PFSK-1 (cell line): ENCODE results near the gene WFDC1.

ENCODE experiments used
- FOXP2 ChIP-seq: optimal IDR thresholded peaks from 2 replicates; pipeline ENCODE3; 2011; ENCODE audit warnings: borderline replicate concordance, control low read depth, inconsistent platforms; ENCODE audit not compliant: insufficient read depth; ENCODE audit errors: extremely low read length, extremely low read depth
- POLR2AphosphoS5 ChIP-seq: IDR thresholded peaks from 2 replicates; pipeline ENCODE4 v1.6.1; 2012; ENCODE audit warnings: low read depth, mild to moderate bottlenecking, control low read depth, low read length, moderate library complexity
- REST ChIP-seq, 2 experiments: IDR thresholded peaks; 2 replicates each; pipeline versions ENCODE4 v1.6.1 to v1.8.0; 2011 to 2012; ENCODE audit warnings: low read depth in 2 of 2, low read length in 2 of 2, control low read depth in 1 of 2, inconsistent platforms in 1 of 2, mild to moderate bottlenecking in 1 of 2, moderate library complexity in 1 of 2; ENCODE audit not compliant: insufficient read depth in 1 of 2
- SIN3A ChIP-seq: IDR thresholded peaks from 2 replicates; pipeline ENCODE4 v1.6.1; 2012; ENCODE audit warnings: mild to moderate bottlenecking, low read length, moderate library complexity, borderline replicate concordance; ENCODE audit not compliant: insufficient read depth
- TAF1 ChIP-seq: IDR thresholded peaks from 2 replicates; pipeline ENCODE4 v1.6.1; 2012; ENCODE audit warnings: low read length, control low read depth, borderline replicate concordance; ENCODE audit not compliant: insufficient read depth

WFDC1 gene

GRCh38 chr16:84356591-84357116 is 62.0 kb downstream of the WFDC1 start:
- TF ChIP-seq SIN3A = no peak

GRCh38 chr16:84357191-84357651 is 62.5 kb downstream of the WFDC1 start:
- TF ChIP-seq POLR2AphosphoS5 (no peak), REST (IDR thresholded peaks at IDR 0.05; ENCODE audit: insufficient read depth in 1 of 2, low read depth in 2 of 2, low read length in 2 of 2) (no peak), TAF1 (no peak), FOXP2 (no peak), SIN3A (no peak)

- no peak for TF ChIP-seq POLR2AphosphoS5
- no peak for TF ChIP-seq REST (IDR thresholded peaks at IDR 0.05; ENCODE audit: insufficient read depth in 1 of 2, low read depth in 2 of 2, low read length in 2 of 2)
- TF ChIP-seq SIN3A = no peak
- TF ChIP-seq FOXP2 = no peak
- no peak for TF ChIP-seq TAF1
Observed at GRCh38 chr16:84358601-84359295, 64.1 kb downstream of the WFDC1 start.

GRCh38 chr16:84359326-84359725 is 64.6 kb downstream of the WFDC1 start:
- TF ChIP-seq SIN3A = no peak

GRCh38 chr16:84360170-84360569 is 65.5 kb downstream of the WFDC1 start:
- TF ChIP-seq REST (IDR thresholded peaks at IDR 0.05; ENCODE audit: insufficient read depth in 1 of 2, low read depth in 2 of 2, low read length in 2 of 2) = no peak
- no peak for TF ChIP-seq FOXP2

- TF ChIP-seq POLR2AphosphoS5 (no peak), REST (IDR thresholded peaks at IDR 0.05; ENCODE audit: insufficient read depth in 1 of 2, low read depth in 2 of 2, low read length in 2 of 2) (no peak), TAF1 (no peak), FOXP2 (no peak), SIN3A (no peak)
Observed at GRCh38 chr16:84360748-84361147, 66.1 kb downstream of the WFDC1 start.
